ENCODE results near the gene C1orf52.

GRCh38 chr1:85268801-85269585, 9.5 kb upstream of the C1orf52 start:
- no peak for TF ChIP-seq POLR2A (IDR thresholded peaks at IDR 0.05)
- TF ChIP-seq, protein P1, sequence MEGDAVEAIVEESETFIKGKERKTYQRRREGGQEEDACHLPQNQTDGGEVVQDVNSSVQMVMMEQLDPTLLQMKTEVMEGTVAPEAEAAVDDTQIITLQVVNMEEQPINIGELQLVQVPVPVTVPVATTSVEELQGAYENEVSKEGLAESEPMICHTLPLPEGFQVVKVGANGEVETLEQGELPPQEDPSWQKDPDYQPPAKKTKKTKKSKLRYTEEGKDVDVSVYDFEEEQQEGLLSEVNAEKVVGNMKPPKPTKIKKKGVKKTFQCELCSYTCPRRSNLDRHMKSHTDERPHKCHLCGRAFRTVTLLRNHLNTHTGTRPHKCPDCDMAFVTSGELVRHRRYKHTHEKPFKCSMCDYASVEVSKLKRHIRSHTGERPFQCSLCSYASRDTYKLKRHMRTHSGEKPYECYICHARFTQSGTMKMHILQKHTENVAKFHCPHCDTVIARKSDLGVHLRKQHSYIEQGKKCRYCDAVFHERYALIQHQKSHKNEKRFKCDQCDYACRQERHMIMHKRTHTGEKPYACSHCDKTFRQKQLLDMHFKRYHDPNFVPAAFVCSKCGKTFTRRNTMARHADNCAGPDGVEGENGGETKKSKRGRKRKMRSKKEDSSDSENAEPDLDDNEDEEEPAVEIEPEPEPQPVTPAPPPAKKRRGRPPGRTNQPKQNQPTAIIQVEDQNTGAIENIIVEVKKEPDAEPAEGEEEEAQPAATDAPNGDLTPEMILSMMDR (IDR thresholded peaks at IDR 0.05) = no peak
